HepG2 (cell line): ENCODE results near the gene DCTN4. TPM values are rescaled to one million over a fixed set of nuclear protein-coding genes. Genes with fewer than 3 reads are reported as not detected.
A peak's percentile ranks its signal among the peaks of the same experiment; 100 is the strongest.

Experiments
- BCL3 ChIP-seq: sonication (generic); formaldehyde crosslinking; IDR thresholded peaks from 2 replicates; pipeline ENCODE4 v1.5.1; 2020; ENCODE audit warnings: mild to moderate bottlenecking, missing genetic modification reagents, moderate library complexity
- GABPA ChIP-seq, 2 experiments: IDR thresholded peaks; 2 replicates each; pipeline ENCODE4 v1.6.1; 2011 to 2016; ENCODE audit warnings: low read depth in 2 of 2, low read length in 1 of 2, missing biosample characterization in 1 of 2, missing genetic modification characterization in 1 of 2
- KDM5B ChIP-seq: sonication (generic); formaldehyde crosslinking; IDR thresholded peaks from 2 replicates; pipeline ENCODE4 v1.4.0; 2020; ENCODE audit warnings: missing genetic modification reagents, mild to moderate bottlenecking, borderline replicate concordance
- RFX1 ChIP-seq: fragments of 450-650 bp; IDR thresholded peaks from 2 replicates; pipeline ENCODE4 v1.6.1; 2017
- ZFP37 ChIP-seq: sonication (generic); formaldehyde crosslinking; IDR thresholded peaks from 2 replicates; pipeline ENCODE4 v1.4.0; 2020; ENCODE audit warnings: missing genetic modification reagents, borderline replicate concordance
- ZNF343 ChIP-seq: sonication (generic); formaldehyde crosslinking; IDR thresholded peaks from 2 replicates; pipeline ENCODE4 v1.4.0; 2020; ENCODE audit warnings: mild to moderate bottlenecking, missing genetic modification reagents
- ZNF790 ChIP-seq: sonication (generic); formaldehyde crosslinking; IDR thresholded peaks from 2 replicates; pipeline ENCODE4 v1.8.0; 2022; ENCODE audit warnings: missing genetic modification reagents, mild to moderate bottlenecking, borderline replicate concordance
- ZUFSP ChIP-seq: sonication (generic); formaldehyde crosslinking; IDR thresholded peaks from 2 replicates; pipeline ENCODE4 v1.9.0; 2021; ENCODE audit warnings: missing genetic modification reagents, mild to moderate bottlenecking, borderline replicate concordance
- ZZZ3 ChIP-seq: sonication (generic); formaldehyde crosslinking; IDR thresholded peaks from 2 replicates; pipeline ENCODE4 v1.4.0; 2020; ENCODE audit warnings: missing genetic modification reagents, mild to moderate bottlenecking, borderline replicate concordance
- polyA plus RNA-seq, 8 experiments: library from polyadenylated mRNA; depleted of rRNA in 3 of 8; stranded (reverse) in 7 of 8; unstranded in 1 of 8; fragments of >200 nt; fragmentation: Illumina TruSeq in 4 of 8; extraction: Trizol in 4 of 8; gene quantifications; 2 replicates each; pipeline versions ENCODE4 v1.2.1 to v1.2.3, GENCODE V29; 2011 to 2016; ENCODE audit warnings: low read depth in 4 of 8, missing spikeins in 1 of 8, mixed read lengths in 1 of 8; ENCODE audit not compliant: insufficient read depth in 1 of 8
- total RNA-seq, 5 experiments: library from RNA; depleted of rRNA; stranded (reverse); fragments of >200 nt; fragmentation: Illumina TruSeq; extraction: Trizol; gene quantifications; 2 replicates each; pipeline ENCODE4 v1.2.3, GENCODE V29; 2016; ENCODE audit warnings: low read depth in 1 of 5
- TF ChIP-seq, protein P1 (sequence below): IDR thresholded peaks from 2 replicates; pipeline ENCODE4 v1.6.1; 2016; ENCODE audit warnings: missing compliant biosample characterization, missing genetic modification reagents, borderline replicate concordance
- TF ChIP-seq, protein P2 (sequence below): sonication (generic); formaldehyde crosslinking; IDR thresholded peaks from 2 replicates; pipeline ENCODE4 v1.4.0; 2020; ENCODE audit warnings: missing genetic modification reagents
- TF ChIP-seq, protein P3 (sequence below): IDR thresholded peaks from 2 replicates; pipeline ENCODE4 v1.6.1; 2012; ENCODE audit warnings: low read length, improper control_type of control experiment
- TF ChIP-seq, protein P4 (sequence below): sonication (generic); formaldehyde crosslinking; IDR thresholded peaks from 2 replicates; pipeline ENCODE4 v1.4.0; 2020; ENCODE audit warnings: missing genetic modification reagents, borderline replicate concordance
- TF ChIP-seq, protein P5 (sequence below): sonication (generic); formaldehyde crosslinking; IDR thresholded peaks from 2 replicates; pipeline ENCODE4 v1.5.1; 2020; ENCODE audit warnings: mild to moderate bottlenecking, moderate library complexity, missing genetic modification reagents

The DCTN4 gene
- total and polyA plus RNA-seq, 2 of the 13 experiments (the other 11 are each of a cell fraction or from before 2014, with no cell fraction given), result 24.1 to 26.9 TPM

DNA sequence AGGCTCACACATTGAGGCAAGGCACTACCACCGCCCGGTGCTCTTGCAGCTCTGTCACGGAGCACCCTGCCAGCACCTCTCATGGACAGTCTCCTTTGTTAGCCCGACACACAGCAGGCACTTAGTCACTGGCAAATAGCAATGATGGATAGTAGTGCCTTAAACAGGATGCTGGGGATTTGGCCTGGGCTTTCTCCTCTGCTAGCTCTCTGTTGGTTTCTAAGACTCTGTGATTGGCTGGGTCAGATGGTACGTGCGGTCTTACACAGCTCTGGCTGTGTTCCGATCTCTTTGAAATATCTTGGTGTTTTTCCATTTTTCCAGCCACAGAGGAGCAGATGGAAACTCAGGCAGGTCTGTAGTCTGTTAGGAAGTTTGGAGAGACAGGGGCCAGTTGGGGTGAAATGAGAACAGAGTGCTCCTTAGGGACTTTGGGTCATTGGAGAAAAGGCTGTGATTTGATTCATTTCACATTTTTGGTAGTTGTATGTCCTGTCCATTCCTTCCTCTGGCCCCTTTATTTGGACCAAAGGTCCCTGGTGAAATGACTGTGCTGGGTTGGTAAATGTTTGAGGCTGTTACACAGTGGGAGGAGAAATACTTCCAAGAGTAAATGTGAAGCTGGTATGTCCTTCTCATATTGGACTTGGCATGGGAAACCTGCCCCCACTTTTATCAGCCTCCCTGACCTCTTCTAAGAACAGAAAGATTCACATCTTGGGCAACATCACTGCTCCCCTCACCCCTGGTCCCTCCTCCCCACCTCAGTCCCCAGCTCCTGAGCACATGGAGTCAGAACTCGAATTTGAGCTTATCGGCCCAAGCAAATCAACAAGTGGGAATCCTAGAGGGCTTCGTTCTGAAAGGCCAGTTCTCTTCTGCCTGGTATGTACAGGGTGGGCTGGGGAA, 23.1 kb upstream of the DCTN4 start (continued):
- TF ChIP-seq, protein P1, sequence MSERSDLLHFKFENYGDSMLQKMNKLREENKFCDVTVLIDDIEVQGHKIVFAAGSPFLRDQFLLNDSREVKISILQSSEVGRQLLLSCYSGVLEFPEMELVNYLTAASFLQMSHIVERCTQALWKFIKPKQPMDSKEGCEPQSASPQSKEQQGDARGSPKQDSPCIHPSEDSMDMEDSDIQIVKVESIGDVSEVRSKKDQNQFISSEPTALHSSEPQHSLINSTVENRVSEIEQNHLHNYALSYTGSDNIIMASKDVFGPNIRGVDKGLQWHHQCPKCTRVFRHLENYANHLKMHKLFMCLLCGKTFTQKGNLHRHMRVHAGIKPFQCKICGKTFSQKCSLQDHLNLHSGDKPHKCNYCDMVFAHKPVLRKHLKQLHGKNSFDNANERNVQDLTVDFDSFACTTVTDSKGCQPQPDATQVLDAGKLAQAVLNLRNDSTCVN (CRISPR knock-in tag), result no peak
- no peak for TF ChIP-seq ZZZ3 (CRISPR knock-in tag)
- TF ChIP-seq, protein P2, sequence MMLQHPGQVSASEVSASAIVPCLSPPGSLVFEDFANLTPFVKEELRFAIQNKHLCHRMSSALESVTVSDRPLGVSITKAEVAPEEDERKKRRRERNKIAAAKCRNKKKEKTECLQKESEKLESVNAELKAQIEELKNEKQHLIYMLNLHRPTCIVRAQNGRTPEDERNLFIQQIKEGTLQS (CRISPR knock-in tag), result no peak
- TF ChIP-seq ZFP37, result no peak
- TF ChIP-seq, protein P3, sequence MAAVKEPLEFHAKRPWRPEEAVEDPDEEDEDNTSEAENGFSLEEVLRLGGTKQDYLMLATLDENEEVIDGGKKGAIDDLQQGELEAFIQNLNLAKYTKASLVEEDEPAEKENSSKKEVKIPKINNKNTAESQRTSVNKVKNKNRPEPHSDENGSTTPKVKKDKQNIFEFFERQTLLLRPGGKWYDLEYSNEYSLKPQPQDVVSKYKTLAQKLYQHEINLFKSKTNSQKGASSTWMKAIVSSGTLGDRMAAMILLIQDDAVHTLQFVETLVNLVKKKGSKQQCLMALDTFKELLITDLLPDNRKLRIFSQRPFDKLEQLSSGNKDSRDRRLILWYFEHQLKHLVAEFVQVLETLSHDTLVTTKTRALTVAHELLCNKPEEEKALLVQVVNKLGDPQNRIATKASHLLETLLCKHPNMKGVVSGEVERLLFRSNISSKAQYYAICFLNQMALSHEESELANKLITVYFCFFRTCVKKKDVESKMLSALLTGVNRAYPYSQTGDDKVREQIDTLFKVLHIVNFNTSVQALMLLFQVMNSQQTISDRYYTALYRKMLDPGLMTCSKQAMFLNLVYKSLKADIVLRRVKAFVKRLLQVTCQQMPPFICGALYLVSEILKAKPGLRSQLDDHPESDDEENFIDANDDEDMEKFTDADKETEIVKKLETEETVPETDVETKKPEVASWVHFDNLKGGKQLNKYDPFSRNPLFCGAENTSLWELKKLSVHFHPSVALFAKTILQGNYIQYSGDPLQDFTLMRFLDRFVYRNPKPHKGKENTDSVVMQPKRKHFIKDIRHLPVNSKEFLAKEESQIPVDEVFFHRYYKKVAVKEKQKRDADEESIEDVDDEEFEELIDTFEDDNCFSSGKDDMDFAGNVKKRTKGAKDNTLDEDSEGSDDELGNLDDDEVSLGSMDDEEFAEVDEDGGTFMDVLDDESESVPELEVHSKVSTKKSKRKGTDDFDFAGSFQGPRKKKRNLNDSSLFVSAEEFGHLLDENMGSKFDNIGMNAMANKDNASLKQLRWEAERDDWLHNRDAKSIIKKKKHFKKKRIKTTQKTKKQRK, result no peak
- TF ChIP-seq, protein P4, sequence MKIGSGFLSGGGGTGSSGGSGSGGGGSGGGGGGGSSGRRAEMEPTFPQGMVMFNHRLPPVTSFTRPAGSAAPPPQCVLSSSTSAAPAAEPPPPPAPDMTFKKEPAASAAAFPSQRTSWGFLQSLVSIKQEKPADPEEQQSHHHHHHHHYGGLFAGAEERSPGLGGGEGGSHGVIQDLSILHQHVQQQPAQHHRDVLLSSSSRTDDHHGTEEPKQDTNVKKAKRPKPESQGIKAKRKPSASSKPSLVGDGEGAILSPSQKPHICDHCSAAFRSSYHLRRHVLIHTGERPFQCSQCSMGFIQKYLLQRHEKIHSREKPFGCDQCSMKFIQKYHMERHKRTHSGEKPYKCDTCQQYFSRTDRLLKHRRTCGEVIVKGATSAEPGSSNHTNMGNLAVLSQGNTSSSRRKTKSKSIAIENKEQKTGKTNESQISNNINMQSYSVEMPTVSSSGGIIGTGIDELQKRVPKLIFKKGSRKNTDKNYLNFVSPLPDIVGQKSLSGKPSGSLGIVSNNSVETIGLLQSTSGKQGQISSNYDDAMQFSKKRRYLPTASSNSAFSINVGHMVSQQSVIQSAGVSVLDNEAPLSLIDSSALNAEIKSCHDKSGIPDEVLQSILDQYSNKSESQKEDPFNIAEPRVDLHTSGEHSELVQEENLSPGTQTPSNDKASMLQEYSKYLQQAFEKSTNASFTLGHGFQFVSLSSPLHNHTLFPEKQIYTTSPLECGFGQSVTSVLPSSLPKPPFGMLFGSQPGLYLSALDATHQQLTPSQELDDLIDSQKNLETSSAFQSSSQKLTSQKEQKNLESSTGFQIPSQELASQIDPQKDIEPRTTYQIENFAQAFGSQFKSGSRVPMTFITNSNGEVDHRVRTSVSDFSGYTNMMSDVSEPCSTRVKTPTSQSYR (CRISPR knock-in tag), result no peak
- TF ChIP-seq, protein P5, sequence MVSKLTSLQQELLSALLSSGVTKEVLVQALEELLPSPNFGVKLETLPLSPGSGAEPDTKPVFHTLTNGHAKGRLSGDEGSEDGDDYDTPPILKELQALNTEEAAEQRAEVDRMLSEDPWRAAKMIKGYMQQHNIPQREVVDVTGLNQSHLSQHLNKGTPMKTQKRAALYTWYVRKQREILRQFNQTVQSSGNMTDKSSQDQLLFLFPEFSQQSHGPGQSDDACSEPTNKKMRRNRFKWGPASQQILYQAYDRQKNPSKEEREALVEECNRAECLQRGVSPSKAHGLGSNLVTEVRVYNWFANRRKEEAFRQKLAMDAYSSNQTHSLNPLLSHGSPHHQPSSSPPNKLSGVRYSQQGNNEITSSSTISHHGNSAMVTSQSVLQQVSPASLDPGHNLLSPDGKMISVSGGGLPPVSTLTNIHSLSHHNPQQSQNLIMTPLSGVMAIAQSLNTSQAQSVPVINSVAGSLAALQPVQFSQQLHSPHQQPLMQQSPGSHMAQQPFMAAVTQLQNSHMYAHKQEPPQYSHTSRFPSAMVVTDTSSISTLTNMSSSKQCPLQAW (CRISPR knock-in tag), result peak; percentile 83
- TF ChIP-seq ZNF790 (CRISPR knock-in tag), result no peak
- no peak for TF ChIP-seq ZNF343 (CRISPR knock-in tag)
- no peak for TF ChIP-seq ZUFSP (CRISPR knock-in tag)
- TF ChIP-seq BCL3 (CRISPR knock-in tag), result no peak; the same call in 1 of the 2 replicates
- no peak for TF ChIP-seq GABPA (IDR thresholded peaks at IDR 0.05; ENCODE audit: low read depth, low read length)
- TF ChIP-seq GABPA (CRISPR knock-in tag; IDR thresholded peaks at IDR 0.05; ENCODE audit: low read depth), result peak; percentile 31
- no peak for TF ChIP-seq RFX1
- TF ChIP-seq KDM5B (CRISPR knock-in tag), result no peak
